CD14-positive monocyte (primary cell): Measurements from ENCODE around the gene TBC1D19. TPM values are rescaled to one million over a fixed set of nuclear protein-coding genes. Genes with fewer than 3 reads are reported as not detected.

Experiments used
- DNase-seq, 3 donors: peaks; one replicate each; pipeline ENCODE4 v3.0.0-alpha.2; 2011 to 2022
- H2AFZ ChIP-seq: 2 replicates; pipeline ENCODE4 v1.6.0; 2012; ENCODE audit warnings: mild to moderate bottlenecking, low read depth, low read length, inconsistent platforms; ENCODE audit not compliant: insufficient read depth, poor library complexity, severe bottlenecking
- H3K27ac ChIP-seq, 2 donors: 1 replicate in 1 of 2; 2 replicates in 1 of 2; pipeline ENCODE4 v1.5.1; 2012 to 2013; ENCODE audit warnings: low read length in 2 of 2, control low read depth in 1 of 2, inconsistent platforms in 1 of 2, low read depth in 1 of 2, mild to moderate bottlenecking in 1 of 2
- H3K27me3 ChIP-seq, 2 donors: one replicate each; pipeline versions ENCODE4 v1.6.0 to v1.6.1; 2011 to 2013; ENCODE audit warnings: low read length in 2 of 2; ENCODE audit not compliant: control insufficient read depth in 2 of 2, insufficient read depth in 2 of 2
- H3K36me3 ChIP-seq, 2 donors: replicated peaks in 1 of 2; 1 replicate in 1 of 2; 2 replicates in 1 of 2; pipeline versions ENCODE4 v1.5.1 to v1.6.1; 2012 to 2013; ENCODE audit warnings: low read length in 2 of 2, control low read depth in 1 of 2, inconsistent platforms in 1 of 2, mild to moderate bottlenecking in 1 of 2; ENCODE audit not compliant: insufficient read depth in 2 of 2, control insufficient read depth in 1 of 2
- H3K4me1 ChIP-seq, 2 donors: 1 replicate in 1 of 2; 2 replicates in 1 of 2; pipeline versions ENCODE4 v1.5.1 to v1.6.1; 2012 to 2013; ENCODE audit warnings: low read length in 2 of 2, control low read depth in 1 of 2, inconsistent platforms in 1 of 2, mild to moderate bottlenecking in 1 of 2, moderate library complexity in 1 of 2; ENCODE audit not compliant: insufficient read depth in 2 of 2, control insufficient read depth in 1 of 2
- H3K4me2 ChIP-seq: replicated peaks from 2 replicates; pipeline ENCODE3; 2012; ENCODE audit warnings: low read length, moderate library complexity, mild to moderate bottlenecking; ENCODE audit not compliant: poor library complexity, severe bottlenecking; ENCODE audit errors: extremely low read depth
- H3K4me3 ChIP-seq, 3 experiments: fragments of 200-600 bp in 1 of 3; sonication (generic) in 1 of 3; replicated peaks in 1 of 3; 1 replicate in 2 of 3; 2 replicates in 1 of 3; pipeline ENCODE4 v1.5.1; 2011 to 2013; ENCODE audit warnings: low read length in 3 of 3, mild to moderate bottlenecking in 3 of 3, control low read depth in 2 of 3, low read depth in 2 of 3, inconsistent platforms in 1 of 3, moderate library complexity in 1 of 3
- H3K79me2 ChIP-seq: 2 replicates; pipeline ENCODE4 v1.6.0; 2012; ENCODE audit warnings: mild to moderate bottlenecking, control low read depth, inconsistent platforms, low read length, moderate library complexity; ENCODE audit not compliant: insufficient read depth
- H3K9ac ChIP-seq: 2 replicates; pipeline ENCODE4 v1.6.0; 2017; ENCODE audit warnings: low read length, mild to moderate bottlenecking; ENCODE audit not compliant: insufficient read depth, poor library complexity, severe bottlenecking
- H3K9me3 ChIP-seq, 2 donors: replicated peaks in 1 of 2; 1 replicate in 1 of 2; 2 replicates in 1 of 2; pipeline versions ENCODE4 v1.5.1 to v1.6.1; 2012 to 2013; ENCODE audit warnings: low read length in 2 of 2, control low read depth in 1 of 2; ENCODE audit not compliant: control insufficient read depth in 1 of 2, insufficient read depth in 1 of 2
- H4K20me1 ChIP-seq: 2 replicates; pipeline ENCODE4 v1.6.0; 2012; ENCODE audit warnings: mild to moderate bottlenecking, low read length, control low read depth, moderate library complexity; ENCODE audit not compliant: insufficient read depth
- H3K27ac Mint-ChIP-seq, 7 donors: one replicate each; pipeline ENCODE4 v1.8.0; 2020; ENCODE audit warnings: mild to moderate bottlenecking in 7 of 7, mixed read lengths in 7 of 7, moderate library complexity in 6 of 7, inconsistent platforms in 2 of 7
- H3K27me3 Mint-ChIP-seq, 3 donors: one replicate each; pipeline ENCODE4 v1.8.0; 2021 to 2022; ENCODE audit warnings: low read depth in 3 of 3, mild to moderate bottlenecking in 3 of 3, mixed read lengths in 3 of 3, moderate library complexity in 3 of 3, inconsistent platforms in 1 of 3
- H3K36me3 Mint-ChIP-seq, 2 donors: one replicate each; pipeline ENCODE4 v1.8.0; 2020; ENCODE audit warnings: mixed read lengths in 2 of 2, inconsistent platforms in 1 of 2, mild to moderate bottlenecking in 1 of 2
- H3K4me1 Mint-ChIP-seq: one replicate; pipeline ENCODE4 v1.8.0; 2020; ENCODE audit warnings: mild to moderate bottlenecking, mixed read lengths
- H3K4me3 Mint-ChIP-seq, 2 donors: one replicate each; pipeline ENCODE4 v1.8.0; 2020; ENCODE audit warnings: mild to moderate bottlenecking in 2 of 2, mixed read lengths in 2 of 2, moderate library complexity in 1 of 2
- H3K9me3 Mint-ChIP-seq, 7 donors: one replicate each; pipeline ENCODE4 v1.8.0; 2020 to 2022; ENCODE audit warnings: mixed read lengths in 7 of 7, mild to moderate bottlenecking in 6 of 7, moderate library complexity in 6 of 7, inconsistent platforms in 2 of 7
- WGBS: methylation state at CpG from one replicate; pipeline ENCODE4 v1.1.5; 2013; ENCODE audit warnings: missing lambda C conversion rate; ENCODE audit not compliant: insufficient coverage; 5-methylcytosine and 5-hydroxymethylcytosine counted together
- intact Hi-C, 2 donors: fragments of 100-400 bp; cut with micrococcal nuclease; formaldehyde crosslinking; loops; one replicate each; pipeline versions ENCODE4 v1.15.0 to v1.15.1; 2023
- polyA plus RNA-seq, 3 donors: library from polyadenylated mRNA; depleted of rRNA in 1 of 3; unstranded in 2 of 3; stranded (reverse) in 1 of 3; fragments of 300-500 nt in 2 of 3; fragments of >200 nt in 1 of 3; fragmentation: Illumina TruSeq in 2 of 3; gene quantifications; 1 replicate in 2 of 3; 2 replicates in 1 of 3; pipeline ENCODE4 v1.2.3, GENCODE V29; 2012 to 2021
- TF ChIP-seq, protein P1 (sequence below): fragments of 200-600 bp; IDR thresholded peaks from one replicate; pipeline ENCODE4 v1.8.0; 2022; ENCODE audit warnings: antibody characterized with exemption, mild to moderate bottlenecking

TBC1D19 gene
- polyA plus RNA-seq, 3 donors: 0.19 to 0.84 (median 0.33) TPM

DNA sequence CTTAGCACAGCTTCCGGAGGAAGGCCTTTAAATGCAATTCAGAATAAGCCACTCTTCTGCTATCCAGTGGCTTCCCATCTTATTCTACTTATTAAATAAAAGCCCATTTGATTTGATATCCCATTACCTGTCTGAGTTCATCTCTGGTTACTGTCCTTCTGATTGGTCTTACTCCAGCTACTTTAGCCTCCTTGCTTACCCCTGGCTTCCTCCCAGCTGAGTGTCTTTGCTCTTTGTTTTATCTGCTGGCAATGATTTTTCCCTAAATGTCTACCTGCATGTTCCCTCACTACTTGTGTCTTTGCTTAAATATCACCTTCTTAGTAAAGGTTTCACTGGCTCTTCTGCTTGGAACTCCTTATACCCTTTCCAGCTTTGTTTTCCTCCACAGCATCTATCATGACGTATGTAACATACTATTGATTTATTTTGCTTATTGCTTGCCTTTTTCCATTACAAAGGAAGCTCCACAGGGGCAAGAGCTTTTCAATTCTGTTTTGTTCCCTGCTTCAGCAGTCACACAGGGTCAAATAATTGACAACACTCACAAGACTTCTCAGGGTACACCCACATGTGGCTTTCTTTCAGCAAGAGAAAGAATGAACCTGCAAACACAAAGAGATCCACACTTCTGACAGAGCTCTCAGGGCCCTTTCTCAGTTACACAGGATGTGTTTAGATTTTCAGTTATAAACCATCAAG, 63.8 kb downstream of the TBC1D19 start:
- Mint-ChIP-seq H3K36me3 (no peaks in the 10 kb centered on the region), H3K27me3 (peaks cover 0 to 2% (median 2%) of the 10 kb centered on the region in 3 donors), H3K27ac (no peak overlapping the region)

DNA sequence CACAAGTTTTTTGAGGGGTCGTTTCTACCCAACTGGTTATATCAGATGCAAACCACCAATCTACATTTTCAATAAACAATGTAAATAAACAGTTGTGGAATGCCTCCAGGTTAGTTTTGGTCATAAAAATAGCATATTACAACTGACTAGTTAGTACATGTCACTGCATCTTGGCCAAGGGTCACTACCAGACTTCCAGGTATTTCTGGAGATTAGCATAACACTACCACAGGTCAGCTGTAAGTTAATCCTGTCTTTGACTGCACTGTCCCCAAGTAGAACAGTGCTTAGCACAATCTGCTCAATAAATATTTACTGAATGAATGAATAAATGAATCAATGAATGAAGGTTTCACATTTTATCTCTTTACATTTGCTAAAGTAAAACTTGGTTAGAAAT, 64.4 kb downstream of the TBC1D19 start:
- Histone ChIP-seq H3K36me3 (no peaks in the 10 kb centered on the region), H2AFZ (no peak overlapping the region), H3K9me3 (no peaks in the 10 kb centered on the region), H3K27ac (no peak overlapping the region), H4K20me1 (no peaks in the 10 kb centered on the region), H3K4me3 (no peak overlapping the region), H3K4me1 (no peaks in the 10 kb centered on the region), H3K4me2 (no peak overlapping the region), H3K9ac (no peak overlapping the region), H3K27me3 (no peaks in the 10 kb centered on the region), H3K79me2 (no peaks in the 10 kb centered on the region)
- TF ChIP-seq, protein P1, sequence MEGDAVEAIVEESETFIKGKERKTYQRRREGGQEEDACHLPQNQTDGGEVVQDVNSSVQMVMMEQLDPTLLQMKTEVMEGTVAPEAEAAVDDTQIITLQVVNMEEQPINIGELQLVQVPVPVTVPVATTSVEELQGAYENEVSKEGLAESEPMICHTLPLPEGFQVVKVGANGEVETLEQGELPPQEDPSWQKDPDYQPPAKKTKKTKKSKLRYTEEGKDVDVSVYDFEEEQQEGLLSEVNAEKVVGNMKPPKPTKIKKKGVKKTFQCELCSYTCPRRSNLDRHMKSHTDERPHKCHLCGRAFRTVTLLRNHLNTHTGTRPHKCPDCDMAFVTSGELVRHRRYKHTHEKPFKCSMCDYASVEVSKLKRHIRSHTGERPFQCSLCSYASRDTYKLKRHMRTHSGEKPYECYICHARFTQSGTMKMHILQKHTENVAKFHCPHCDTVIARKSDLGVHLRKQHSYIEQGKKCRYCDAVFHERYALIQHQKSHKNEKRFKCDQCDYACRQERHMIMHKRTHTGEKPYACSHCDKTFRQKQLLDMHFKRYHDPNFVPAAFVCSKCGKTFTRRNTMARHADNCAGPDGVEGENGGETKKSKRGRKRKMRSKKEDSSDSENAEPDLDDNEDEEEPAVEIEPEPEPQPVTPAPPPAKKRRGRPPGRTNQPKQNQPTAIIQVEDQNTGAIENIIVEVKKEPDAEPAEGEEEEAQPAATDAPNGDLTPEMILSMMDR: no peak
- Mint-ChIP-seq H3K36me3 (no peaks in the 10 kb centered on the region), H3K27me3 (peaks cover 2% of the 10 kb centered on the region in 3 donors), H3K27ac (no peak overlapping the region), H3K4me1 (no peaks in the 10 kb centered on the region), H3K9me3 (peaks cover 3 to 18% (median 13%) of the 10 kb centered on the region in 7 donors), H3K4me3 (no peak overlapping the region)
- no CpG with 5 or more reads among the region's 1 CpG for WGBS
- DNase-seq: no peak
- intact Hi-C loops: no loop called here

More for the DNA sequence above, 63.8 kb downstream of the TBC1D19 start:
- no peaks in the 10 kb centered on the region for H3K4me1 Mint-ChIP-seq
- H3K4me3 ChIP-seq: no peak overlapping the region
- H4K20me1 ChIP-seq: no peaks in the 10 kb centered on the region
- H3K79me2 ChIP-seq: no peaks in the 10 kb centered on the region
- DNase-seq: no peak
- H3K9me3 Mint-ChIP-seq: peaks cover 0 to 17% (median 9%) of the 10 kb centered on the region in 7 donors
- H3K4me1 ChIP-seq: no peaks in the 10 kb centered on the region
- H3K27ac ChIP-seq: no peak overlapping the region
- intact Hi-C loops: no loop called here
- H2AFZ ChIP-seq: no peak overlapping the region
- WGBS: 90% methylated on average over 2 of the region's 2 CpGs
- no peak overlapping the region for H3K4me3 Mint-ChIP-seq
- no peaks in the 10 kb centered on the region for H3K27me3 ChIP-seq
- TF ChIP-seq, protein P1: no peak
- H3K36me3 ChIP-seq: no peaks in the 10 kb centered on the region
- no peak overlapping the region for H3K4me2 ChIP-seq
- H3K9me3 ChIP-seq: no peaks in the 10 kb centered on the region
- no peak overlapping the region for H3K9ac ChIP-seq
